OCI-LY7 (cell line): Measurements from ENCODE around the gene IQGAP1. TPM values are rescaled to one million over a fixed set of nuclear protein-coding genes. Genes with fewer than 3 reads are reported as not detected.

Experiments
- BruUV-seq: library from RNA; stranded (reverse); fragments of 400-500 nt; replicated peaks from 2 replicates; lab custom pipeline; 2021; lab: Mats Ljungman, UMichigan
- CTCF ChIA-PET: fragments of 300-600 bp; sonication (Branson Sonifier 250); formaldehyde crosslinking; loops from one replicate; lab custom pipeline; 2022; ENCODE audit warnings: antibody characterized with exemption; ENCODE audit not compliant: unreplicated experiment; lab: Charles Lee
- POLR2A ChIA-PET: fragments of 300-600 bp; sonication (Branson Sonifier 250); formaldehyde crosslinking; loops from one replicate; lab custom pipeline; 2022; ENCODE audit warnings: antibody characterized with exemption; lab: Charles Lee
- DNase-seq: peaks from one replicate; pipeline ENCODE4 v3.0.0-alpha.2; 2015; ENCODE audit warnings: low spot score
- H2AFZ ChIP-seq: fragments of 200-600 bp; sonication (generic), shearing (Covaris generic); 2 replicates; pipeline ENCODE4 v1.6.1; 2014; ENCODE audit warnings: mild to moderate bottlenecking, antibody characterized with exemption, low read length, moderate library complexity
- H3K27ac ChIP-seq: fragments of 200-600 bp; sonication (generic); 2 replicates; pipeline ENCODE4 v1.5.1; 2014; ENCODE audit warnings: mixed run types, low read depth, mild to moderate bottlenecking, moderate library complexity, low read length, inconsistent platforms; ENCODE audit not compliant: poor library complexity, severe bottlenecking
- H3K36me3 ChIP-seq: fragments of 200-600 bp; sonication (generic); 2 replicates; pipeline ENCODE4 v1.6.1; 2014; ENCODE audit warnings: mild to moderate bottlenecking, antibody characterized with exemption, low read length, moderate library complexity, mixed read lengths; ENCODE audit not compliant: insufficient read depth
- H3K4me1 ChIP-seq: fragments of 200-600 bp; sonication (generic); 2 replicates; pipeline ENCODE4 v1.5.1; 2014; ENCODE audit warnings: mild to moderate bottlenecking, low read length; ENCODE audit not compliant: insufficient read depth, poor library complexity, severe bottlenecking
- H3K4me2 ChIP-seq: fragments of 200-600 bp; sonication (generic); 2 replicates; pipeline ENCODE4 v1.6.1; 2014; ENCODE audit warnings: mild to moderate bottlenecking, low read length
- H3K4me3 ChIP-seq: fragments of 200-600 bp; sonication (generic); 2 replicates; pipeline ENCODE4 v1.5.1; 2014; ENCODE audit warnings: mild to moderate bottlenecking, low read depth, low read length; ENCODE audit not compliant: poor library complexity, severe bottlenecking
- H3K79me2 ChIP-seq: fragments of 200-600 bp; sonication (generic); 2 replicates; pipeline ENCODE4 v1.6.1; 2016; ENCODE audit warnings: low read depth, mild to moderate bottlenecking, low read length, moderate library complexity, mixed read lengths; ENCODE audit not compliant: insufficient read depth
- H3K9me2 ChIP-seq: fragments of 200-600 bp; sonication (generic); 2 replicates; pipeline ENCODE4 v1.6.1; 2016; ENCODE audit warnings: mild to moderate bottlenecking, low read length, mixed read lengths; ENCODE audit not compliant: insufficient read depth
- H3K9me3 ChIP-seq: fragments of 200-600 bp; sonication (generic); 2 replicates; pipeline ENCODE4 v1.6.1; 2014; ENCODE audit warnings: mild to moderate bottlenecking, mixed run types, low read length, mixed read lengths
- H4K20me1 ChIP-seq: fragments of 200-600 bp; sonication (generic); 2 replicates; pipeline ENCODE4 v1.6.1; 2014; ENCODE audit warnings: mild to moderate bottlenecking, antibody characterized with exemption, low read length, moderate library complexity, mixed read lengths; ENCODE audit not compliant: insufficient read depth
- EZH2phosphoT487 ChIP-seq: fragments of 200-600 bp; sonication (generic); IDR thresholded peaks from 2 replicates; pipeline ENCODE4 v1.6.1; 2018; ENCODE audit warnings: low read depth, borderline replicate concordance, mild to moderate bottlenecking, mixed run types, antibody characterized with exemption, low read length, moderate library complexity, mixed read lengths
- intact Hi-C: fragments of 100-400 bp; cut with micrococcal nuclease; formaldehyde crosslinking; loops from one replicate; pipeline ENCODE4 v1.10.0; 2022; ENCODE audit not compliant: unreplicated experiment
- total RNA-seq, 2 experiments: library from RNA; depleted of rRNA in 1 of 2; stranded (reverse); fragments of >200 nt in 1 of 2; shearing (Covaris generic) in 1 of 2; gene quantifications; 2 replicates each; pipeline ENCODE4 v1.2.3, GENCODE V29; 2014 to 2022
- TF ChIP-seq, protein P1 (sequence below): fragments of 200-600 bp; sonication (generic); conservative IDR thresholded peaks from 2 replicates; pipeline ENCODE4 v1.5.1; 2014; ENCODE audit warnings: mild to moderate bottlenecking, antibody characterized with exemption, low read length, moderate library complexity, mixed read lengths

IQGAP1 gene
- total RNA-seq, 2 experiments from 2014 or later, result 98.7 to 114 TPM

DNA sequence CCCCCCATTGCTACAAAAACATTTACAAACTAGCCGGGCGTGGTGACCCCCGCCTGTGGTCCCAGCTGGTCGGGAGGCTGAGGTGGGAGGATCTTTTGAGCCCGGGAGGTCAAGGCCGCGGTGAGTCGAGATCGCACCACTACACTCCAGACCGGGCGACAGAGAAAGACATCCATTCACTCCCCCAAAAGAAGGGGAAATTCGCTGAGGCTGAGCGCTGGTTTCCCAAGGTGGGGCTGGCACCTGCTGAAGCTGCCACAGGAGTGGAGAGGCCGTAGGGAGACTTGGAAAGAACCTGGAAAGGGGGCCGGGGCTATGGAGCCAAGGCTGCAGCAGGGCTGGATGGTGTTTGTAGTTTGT lies 140.9 kb downstream of the IQGAP1 start:
- ChIA-PET CTCF (no interaction called here), POLR2A (no interaction called here)
- TF ChIP-seq EZH2phosphoT487, result no peak
- H4K20me1 ChIP-seq, result no peaks in the 10 kb centered on the region
- H3K4me2 ChIP-seq, result peak overlapping the region; percentile 79; the same call in 1 of the 2 replicates
- H3K27ac ChIP-seq, result no peak overlapping the region
- peaks cover 6% of the 10 kb centered on the region for H3K4me1 ChIP-seq
- no peaks in the 10 kb centered on the region for H3K79me2 ChIP-seq
- H3K4me3 ChIP-seq, result no peak overlapping the region
- no peak for DNase-seq
- no peaks in the 10 kb centered on the region for H3K9me3 ChIP-seq
- no peaks in the 10 kb centered on the region for H3K36me3 ChIP-seq
- intact Hi-C loops, result no loop called here
- no peaks in the 10 kb centered on the region for H3K9me2 ChIP-seq
- H2AFZ ChIP-seq, result peak overlapping the region; percentile 24; the same call in 1 of the 2 replicates
- BruUV-seq, result no TSS peak

DNA sequence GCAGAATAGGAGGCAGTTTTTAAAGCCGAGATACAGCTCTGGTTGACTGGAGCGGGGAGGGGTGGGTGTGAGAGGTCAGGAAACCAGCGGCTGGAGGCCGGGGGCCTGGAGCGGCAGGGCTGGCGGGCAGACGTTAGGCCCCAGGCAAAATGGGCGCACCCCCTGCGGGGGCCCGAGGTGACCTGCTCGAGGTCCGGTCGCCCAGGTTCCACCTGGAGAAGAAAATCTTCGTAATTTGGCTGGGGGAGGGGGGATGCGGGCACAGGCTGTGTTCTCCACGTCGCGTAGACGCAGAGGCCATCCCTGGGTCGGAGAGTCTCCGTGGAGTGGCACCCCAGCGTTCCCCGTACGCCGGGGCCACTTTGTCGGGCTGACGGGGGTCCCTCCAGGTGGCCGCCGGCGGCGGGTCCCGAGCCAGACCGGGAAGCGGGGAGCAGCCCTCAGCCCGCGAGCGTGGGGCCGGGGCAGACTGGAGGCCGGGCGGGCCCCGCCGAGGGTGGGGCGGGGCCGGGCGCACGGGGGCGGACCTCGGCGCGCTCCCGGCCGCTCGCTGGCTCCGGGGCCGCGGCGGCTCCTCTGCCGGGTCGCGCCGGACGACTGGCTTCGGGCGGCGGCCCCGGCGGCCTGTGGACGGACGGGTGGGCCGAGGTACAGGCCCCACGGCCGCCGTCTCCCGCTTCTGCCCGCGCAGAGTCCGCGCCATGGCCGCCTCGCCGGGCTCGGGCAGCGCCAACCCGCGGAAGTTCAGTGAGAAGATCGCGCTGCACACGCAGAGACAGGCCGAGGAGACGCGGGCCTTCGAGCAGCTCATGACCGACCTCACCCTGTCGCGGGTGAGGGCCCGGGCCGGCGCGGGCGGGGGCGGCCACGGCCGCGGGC lies 141.6 kb downstream of the IQGAP1 start, which contains the start of gene CRTC3:
CRTC3 (plus strand) TSS at position 553 of the 879 bp plus-strand sequence; CDS start at position 702, 149 bp downstream.
- peak; percentile 70 for DNase-seq
- POLR2A ChIA-PET, result no interaction called here
- BruUV-seq, result no TSS peak
- H3K4me2 ChIP-seq, result peak within 1 kb of the TSS; percentile 79
- H3K9me3 ChIP-seq, result no peaks in the 10 kb centered on the region
- TF ChIP-seq, protein P1, sequence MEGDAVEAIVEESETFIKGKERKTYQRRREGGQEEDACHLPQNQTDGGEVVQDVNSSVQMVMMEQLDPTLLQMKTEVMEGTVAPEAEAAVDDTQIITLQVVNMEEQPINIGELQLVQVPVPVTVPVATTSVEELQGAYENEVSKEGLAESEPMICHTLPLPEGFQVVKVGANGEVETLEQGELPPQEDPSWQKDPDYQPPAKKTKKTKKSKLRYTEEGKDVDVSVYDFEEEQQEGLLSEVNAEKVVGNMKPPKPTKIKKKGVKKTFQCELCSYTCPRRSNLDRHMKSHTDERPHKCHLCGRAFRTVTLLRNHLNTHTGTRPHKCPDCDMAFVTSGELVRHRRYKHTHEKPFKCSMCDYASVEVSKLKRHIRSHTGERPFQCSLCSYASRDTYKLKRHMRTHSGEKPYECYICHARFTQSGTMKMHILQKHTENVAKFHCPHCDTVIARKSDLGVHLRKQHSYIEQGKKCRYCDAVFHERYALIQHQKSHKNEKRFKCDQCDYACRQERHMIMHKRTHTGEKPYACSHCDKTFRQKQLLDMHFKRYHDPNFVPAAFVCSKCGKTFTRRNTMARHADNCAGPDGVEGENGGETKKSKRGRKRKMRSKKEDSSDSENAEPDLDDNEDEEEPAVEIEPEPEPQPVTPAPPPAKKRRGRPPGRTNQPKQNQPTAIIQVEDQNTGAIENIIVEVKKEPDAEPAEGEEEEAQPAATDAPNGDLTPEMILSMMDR, result no peak
- no peak for TF ChIP-seq EZH2phosphoT487
- H3K4me3 ChIP-seq, result peak within 1 kb of the TSS; percentile 68
- no peaks in the 10 kb centered on the region for H3K9me2 ChIP-seq
- H4K20me1 ChIP-seq, result no peaks in the 10 kb centered on the region
- H2AFZ ChIP-seq, result peak within 1 kb of the TSS; percentile 24; the same call in 1 of the 2 replicates
- no peak within 1 kb of the TSS for H3K27ac ChIP-seq
- H3K79me2 ChIP-seq, result no peaks in the 10 kb centered on the region
- intact Hi-C loops, result loop anchor here (5.0 kb wide), 1 partner anchor 68 kb away; no protein-coding TSS in a partner anchor
- CTCF ChIA-PET, result interaction anchor here (1.7 kb wide), 1 partner anchor 10 kb away, joined by 5 read pairs; no protein-coding TSS in a partner anchor
- H3K36me3 ChIP-seq, result no peaks in the 10 kb centered on the region
- peaks cover 6% of the 10 kb centered on the region for H3K4me1 ChIP-seq

DNA sequence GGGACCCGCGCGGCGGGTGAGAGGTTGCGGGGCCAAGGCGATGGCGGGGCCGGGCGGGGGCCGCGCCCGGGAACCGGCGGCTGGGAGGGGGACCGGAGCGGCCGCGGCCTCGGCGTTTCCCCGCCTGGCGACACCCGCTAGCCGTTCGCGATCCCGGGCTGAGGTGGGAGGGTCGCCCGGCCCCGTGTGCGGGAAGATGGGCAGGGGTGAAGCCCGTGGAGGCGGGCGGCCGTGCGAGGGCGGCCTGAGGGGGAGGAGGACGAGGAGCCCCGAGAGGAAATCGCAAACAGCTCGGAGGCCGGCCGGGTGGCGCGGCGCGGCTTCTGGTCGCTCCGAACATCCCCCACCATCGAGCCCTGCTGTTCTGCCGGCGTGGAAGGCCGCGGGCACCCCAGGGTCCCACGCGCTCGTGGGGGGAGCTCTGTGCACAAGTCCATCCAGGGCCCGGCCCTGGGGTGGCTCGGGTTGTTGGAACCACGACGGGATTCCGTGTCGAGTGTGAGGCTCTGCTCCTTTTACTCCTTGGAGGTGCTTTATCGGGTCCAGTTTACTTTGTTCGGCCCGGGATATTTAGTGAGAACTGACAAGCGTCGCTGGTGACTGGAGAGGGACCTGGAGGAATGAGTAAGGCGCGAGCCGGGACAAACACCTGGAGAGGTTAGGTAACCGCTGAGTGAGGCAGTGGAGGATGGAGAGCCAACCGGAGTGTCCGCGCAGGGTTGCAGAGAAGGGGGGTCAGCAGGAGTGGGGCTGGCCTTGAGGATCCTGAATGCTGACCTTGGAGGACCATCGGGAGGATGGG lies 142.4 kb downstream of the IQGAP1 start:
- Histone ChIP-seq H3K9me2 (no peaks in the 10 kb centered on the region), H3K4me2 (peak overlapping the region; percentile 79), H3K4me3 (peak overlapping the region; percentile 68), H3K27ac (no peak overlapping the region), H3K9me3 (no peaks in the 10 kb centered on the region), H2AFZ (peak overlapping the region; percentile 17; the same call in 1 of the 2 replicates), H3K79me2 (no peaks in the 10 kb centered on the region), H3K36me3 (no peaks in the 10 kb centered on the region), H4K20me1 (no peaks in the 10 kb centered on the region), H3K4me1 (peaks cover 6% of the 10 kb centered on the region)
- ChIA-PET POLR2A (interaction anchor here (1.5 kb wide), 1 partner anchor 10 kb away, joined by 3 read pairs; no protein-coding TSS in a partner anchor), CTCF (interaction anchor here (1.7 kb wide), 1 partner anchor 11 kb away, joined by 5 read pairs; no protein-coding TSS in a partner anchor)
- TF ChIP-seq, protein P1, result no peak
- 0 out of 2 replicates have a peak, but pooled peaks have one; percentile 73 for TF ChIP-seq EZH2phosphoT487
- peak; percentile 39 for DNase-seq
- intact Hi-C loops, result loop anchor here (5.0 kb wide), 1 partner anchor 67 kb away; no protein-coding TSS in a partner anchor
- BruUV-seq, result no TSS peak
